ENCODE data around the gene DUSP6.
A peak's percentile ranks its signal among the peaks of the same experiment; 100 is the strongest.

The DUSP6 gene, protein sequence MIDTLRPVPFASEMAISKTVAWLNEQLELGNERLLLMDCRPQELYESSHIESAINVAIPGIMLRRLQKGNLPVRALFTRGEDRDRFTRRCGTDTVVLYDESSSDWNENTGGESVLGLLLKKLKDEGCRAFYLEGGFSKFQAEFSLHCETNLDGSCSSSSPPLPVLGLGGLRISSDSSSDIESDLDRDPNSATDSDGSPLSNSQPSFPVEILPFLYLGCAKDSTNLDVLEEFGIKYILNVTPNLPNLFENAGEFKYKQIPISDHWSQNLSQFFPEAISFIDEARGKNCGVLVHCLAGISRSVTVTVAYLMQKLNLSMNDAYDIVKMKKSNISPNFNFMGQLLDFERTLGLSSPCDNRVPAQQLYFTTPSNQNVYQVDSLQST

DNA sequence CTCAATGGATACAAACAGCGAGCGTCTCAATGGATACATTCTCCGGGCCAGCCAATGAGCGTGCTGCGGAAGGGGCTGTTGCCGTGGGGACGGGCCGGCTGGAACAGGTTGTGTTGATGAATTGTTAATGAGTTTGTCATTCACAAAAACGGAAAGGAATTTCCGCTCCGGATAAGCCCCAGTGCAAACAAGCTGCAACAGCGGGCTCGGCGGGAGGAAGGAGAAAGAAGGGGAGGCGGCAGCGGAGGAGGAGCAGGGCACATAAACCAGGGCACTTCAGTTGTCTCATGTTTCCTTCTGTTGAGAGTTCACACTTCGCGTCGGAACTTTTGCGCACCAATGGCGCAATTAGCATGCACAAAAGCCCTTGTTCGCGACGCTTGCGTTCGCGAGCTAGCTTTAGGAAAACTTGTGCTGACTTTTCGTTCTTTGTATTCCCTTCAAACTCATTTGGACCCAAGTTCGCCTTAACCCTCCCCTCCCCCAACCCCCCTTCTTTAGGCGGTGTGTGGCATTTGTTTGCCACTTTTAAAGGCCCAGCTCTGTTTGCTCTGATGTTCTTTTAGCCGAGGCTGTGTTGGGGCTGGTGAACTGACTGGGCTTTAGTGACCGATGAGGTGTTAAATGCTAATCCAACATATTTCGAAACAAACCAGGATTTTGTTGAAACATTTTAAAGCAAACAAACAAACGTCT lies at the start of gene DUSP6:
Gene DUSP6, minus strand, starts transcription at position 10 of the 696 bp plus-strand sequence. CDS start 462 bp downstream, outside the sequence.
- DNase-seq (ENCODE audit: low spot score): peak; percentile 98

DNA sequence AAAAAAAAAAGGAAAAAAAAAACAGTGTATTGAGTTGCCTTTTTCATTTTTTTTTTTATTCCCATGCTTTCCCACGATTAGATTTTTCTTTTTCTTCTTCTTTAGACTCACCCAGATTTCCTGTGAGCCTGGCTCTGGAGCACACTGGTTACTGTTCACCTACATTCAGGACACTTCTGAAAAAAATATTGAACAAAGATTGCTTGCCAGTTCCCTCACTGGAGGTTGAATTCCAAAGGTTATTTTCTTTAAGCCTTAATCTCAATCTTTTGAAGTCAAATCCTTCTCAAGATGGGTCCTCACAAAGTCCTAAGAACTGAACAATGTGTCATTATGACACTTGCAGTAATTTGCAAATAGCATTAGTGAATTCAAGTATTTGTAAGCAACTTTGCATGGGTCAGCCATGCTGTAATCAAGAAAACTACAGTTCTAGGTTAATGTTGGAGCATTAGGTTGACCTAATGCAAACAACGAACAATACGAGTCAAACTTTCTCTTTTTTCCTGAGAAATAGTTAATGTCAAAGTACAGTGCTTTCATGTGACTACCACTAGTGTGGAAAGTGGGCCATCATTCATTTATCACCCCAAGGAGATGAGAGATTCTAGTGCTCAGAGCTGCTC lies 49.2 kb upstream of the DUSP6 start:
- DNase-seq (ENCODE audit: low spot score): no peak

DNA sequence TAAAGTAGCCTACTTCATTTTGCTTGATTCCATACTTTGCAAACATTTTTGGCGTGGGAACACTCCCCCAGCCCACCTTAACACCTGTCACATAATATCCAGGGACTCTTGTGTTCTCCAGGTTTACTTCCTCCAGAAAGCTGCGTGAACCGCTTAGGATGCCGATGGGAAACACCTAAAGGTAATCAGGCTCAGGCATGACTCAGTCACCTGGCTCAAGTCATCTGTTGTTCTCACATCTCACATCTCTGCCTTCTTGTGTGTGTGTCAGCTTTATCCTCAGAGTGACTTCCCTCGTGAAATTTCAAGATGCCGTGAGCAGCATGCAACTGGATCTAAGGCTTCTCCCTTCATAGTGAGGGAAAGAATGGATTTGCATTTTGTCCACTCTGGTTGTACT lies 48.1 kb upstream of the DUSP6 start:
- no peak for DNase-seq (ENCODE audit: low spot score)

DNA sequence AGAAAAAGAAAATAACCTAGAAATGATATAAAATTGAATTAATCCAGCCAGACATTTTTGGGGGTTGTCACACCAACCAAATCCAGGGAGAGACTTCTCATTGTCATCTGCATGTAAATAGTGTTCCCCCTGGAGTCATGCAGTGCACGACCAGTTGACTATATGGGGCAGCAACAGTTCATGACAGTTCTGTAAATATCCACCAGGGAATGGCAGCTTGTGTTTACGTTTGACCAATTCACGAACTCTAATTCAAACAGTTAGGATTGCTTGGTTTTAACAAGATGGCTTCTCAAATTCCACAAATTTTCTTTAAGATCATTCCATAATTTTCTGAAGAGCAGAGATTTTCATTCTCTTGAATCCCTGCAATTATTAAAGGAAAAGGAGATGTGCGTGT lies 43.4 kb upstream of the DUSP6 start:
- DNase-seq (ENCODE audit: low spot score): no peak

DNA sequence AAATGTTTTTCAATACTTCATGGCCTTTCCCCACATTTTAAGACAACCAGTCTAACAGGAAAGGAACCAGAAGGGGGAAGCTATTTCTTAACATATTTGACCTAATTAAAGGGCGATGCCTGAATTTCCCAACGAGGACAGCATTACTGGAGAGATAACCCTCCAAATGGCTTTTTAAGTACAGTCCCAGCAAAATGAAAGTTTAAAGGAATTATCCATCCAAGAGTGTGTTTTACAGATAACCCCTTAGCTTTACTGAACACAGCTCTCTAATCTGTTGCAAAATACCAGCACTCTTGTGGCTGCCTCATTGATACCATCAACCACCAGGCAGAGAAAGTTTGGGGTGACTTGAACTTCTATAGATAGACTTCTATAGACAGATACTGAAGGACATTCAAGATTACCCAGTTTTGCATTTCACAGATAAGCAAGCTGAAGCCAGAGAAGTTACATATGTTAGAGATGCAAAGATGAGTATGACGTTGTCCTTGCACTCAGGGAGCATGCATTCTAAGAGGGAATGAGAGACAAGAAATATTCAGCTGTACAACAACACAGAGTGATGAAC lies 41.3 kb upstream of the DUSP6 start:
- DNase-seq (ENCODE audit: low spot score): no peak

DNA sequence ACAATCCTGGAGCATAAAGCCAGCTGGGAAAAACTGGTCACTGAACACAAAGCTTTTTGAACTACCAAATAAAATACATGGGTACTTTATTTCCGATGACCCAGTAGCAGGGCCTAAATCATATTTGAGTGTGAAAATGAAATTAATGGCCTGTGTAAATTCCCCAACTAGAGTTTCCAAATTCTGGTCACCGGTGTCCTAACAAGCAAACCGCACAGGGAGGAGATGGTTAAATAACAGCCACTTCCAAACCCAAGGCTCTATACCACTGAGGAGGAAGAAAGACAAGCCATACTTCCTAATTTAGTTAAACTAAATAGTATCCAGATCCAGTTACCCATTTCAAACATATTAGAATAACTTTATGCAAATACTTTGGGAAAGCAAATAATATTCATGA lies 40.1 kb upstream of the DUSP6 start:
- no peak for DNase-seq (ENCODE audit: low spot score)

DNA sequence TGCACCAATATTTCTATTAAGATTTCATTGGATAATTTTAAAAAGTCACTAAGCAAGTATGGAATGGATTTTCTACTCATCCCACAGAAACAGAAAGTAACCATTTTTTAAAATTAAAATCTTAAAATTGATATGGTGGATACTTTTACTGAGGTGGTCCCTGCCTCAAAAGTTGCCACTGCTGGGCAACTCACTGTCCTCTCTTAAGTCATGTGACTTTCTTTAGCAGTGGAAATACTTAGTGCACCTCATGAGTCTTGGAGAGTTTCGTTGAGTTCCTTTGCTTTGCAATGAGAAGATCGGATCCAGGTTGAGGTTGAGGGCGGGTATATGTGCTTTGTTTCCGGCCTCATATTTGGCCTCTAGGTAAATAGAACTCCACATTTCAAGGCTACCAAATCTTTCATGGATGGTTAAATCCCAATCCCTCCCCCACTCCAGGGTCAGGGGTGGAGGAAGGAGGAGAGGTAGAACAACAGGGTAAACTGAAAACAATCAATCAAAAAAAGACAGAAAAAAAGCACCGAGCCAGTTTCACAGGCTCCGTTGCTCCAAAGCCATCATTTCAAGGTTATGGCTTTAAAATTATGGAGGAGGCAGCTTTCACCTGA lies 39.5 kb upstream of the DUSP6 start:
- no peak for DNase-seq (ENCODE audit: low spot score)

DNA sequence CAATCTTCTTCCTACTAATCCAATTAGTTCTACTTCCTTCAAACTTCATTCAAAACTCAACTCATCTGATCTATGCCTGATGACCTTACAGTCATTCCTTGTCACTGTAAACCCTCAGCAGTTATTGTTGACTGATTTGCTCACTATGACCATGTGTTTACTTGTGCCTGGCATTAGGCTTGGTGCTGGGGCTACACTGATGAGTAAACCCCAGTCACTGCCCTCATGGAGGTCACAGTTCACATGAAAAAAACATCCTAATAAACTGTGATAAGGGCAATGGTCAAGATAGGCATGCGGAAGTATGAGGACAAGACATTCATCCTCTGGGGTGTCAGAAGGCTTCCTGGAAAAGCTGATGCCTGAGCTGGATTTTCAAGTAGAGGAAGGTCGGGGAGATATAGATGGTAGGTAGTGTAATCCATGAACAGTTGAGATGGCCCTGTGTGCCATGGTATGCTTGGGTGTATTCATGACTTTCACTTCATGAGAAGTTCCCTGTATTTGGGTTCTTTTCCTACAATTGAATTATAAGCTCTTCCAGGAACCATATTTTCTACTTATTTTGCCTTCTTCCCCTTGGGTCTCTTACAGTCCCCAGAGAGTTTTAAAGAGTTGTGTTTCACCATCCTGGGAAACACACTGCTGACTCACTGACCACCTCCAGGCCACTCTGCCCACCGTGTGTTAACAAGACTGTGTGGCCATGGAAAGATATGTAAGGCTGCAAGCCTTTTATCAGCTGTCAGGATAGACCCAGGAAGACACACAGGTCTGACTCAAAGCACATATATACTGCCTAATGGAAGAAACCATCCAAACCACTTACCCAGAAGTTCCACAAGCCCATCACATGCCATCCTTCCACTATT lies 38.7 kb upstream of the DUSP6 start:
- DNase-seq (ENCODE audit: low spot score): no peak

DNA sequence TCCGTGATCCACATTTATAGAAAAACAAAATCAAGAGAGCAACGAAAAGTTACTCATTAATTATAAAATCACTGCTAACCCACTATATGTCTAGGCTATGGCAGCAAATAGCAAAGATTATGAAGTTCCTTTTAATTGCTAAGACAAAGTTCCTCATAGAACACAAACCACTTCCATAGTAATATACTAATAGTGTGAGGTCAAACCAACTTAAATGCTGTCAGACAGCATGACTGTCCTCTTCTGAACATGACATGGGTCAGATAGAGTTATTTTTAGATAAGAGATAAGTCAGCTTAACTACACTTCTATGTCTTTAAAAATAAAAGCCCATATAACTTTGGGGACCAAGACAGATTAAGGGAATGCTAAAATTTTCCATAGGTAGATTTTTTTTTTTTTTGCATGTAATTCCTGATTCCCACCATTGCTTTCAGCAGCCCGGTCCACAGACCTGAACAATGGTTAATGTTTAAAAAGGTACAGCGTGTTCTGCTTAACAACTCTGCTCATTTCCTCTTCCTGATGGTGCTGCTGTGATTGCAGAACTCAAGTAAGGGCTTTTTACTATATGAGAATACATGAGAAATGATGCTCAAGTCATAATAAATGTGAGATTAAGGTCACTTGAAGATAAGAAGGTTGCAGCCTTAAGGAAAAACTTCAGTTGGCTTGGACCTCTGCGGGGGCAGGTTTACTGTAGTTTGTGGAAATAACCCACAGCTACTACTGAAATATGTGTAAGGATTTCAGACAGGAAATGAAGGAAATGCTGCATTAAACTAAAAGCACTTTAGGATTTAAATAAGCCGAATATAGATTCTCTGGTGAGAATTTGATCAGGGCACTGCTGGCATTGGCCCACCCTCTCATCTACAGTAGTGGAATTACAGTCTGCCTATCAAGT lies 37.7 kb upstream of the DUSP6 start:
- no peak for DNase-seq (ENCODE audit: low spot score)

DNA sequence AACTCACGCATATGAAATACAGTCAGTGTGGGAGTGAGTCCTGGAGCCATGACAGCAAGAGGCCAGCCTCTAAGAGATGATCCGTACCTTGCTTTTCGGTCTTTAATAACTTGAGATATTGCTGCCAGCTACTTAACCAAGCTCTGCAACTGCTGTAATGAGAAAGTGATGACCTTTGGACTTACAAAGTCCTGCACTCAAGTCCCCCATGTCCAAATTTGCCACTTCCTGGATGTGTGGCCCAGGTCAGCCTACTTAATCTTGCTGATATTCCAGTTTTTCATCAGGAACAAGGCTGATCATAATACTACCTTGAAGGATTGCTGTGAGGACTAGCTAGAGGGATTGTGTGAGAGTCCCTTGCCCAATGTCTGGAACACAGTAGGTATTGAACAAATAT lies 33.8 kb upstream of the DUSP6 start:
- no peak for DNase-seq (ENCODE audit: low spot score)

DNA sequence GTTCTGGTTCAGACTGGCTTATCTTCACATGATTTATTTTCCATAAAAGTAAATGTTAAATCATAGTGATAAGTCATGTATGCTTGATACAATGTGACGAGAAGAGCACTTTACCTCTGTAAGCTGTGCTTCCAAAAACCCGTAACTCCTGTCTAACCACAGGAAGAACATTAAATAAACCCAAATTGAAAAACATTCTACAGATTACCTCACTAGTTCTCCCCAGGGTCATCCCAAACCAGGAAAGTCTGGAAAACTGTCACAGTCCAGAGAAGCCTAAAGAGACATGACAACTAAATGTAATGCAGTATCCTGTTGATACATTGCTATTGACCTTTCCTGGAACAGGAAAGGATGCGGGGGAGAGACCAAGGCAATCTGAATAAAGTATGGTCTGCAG lies 32.5 kb upstream of the DUSP6 start:
- no peak for DNase-seq (ENCODE audit: low spot score)

DNA sequence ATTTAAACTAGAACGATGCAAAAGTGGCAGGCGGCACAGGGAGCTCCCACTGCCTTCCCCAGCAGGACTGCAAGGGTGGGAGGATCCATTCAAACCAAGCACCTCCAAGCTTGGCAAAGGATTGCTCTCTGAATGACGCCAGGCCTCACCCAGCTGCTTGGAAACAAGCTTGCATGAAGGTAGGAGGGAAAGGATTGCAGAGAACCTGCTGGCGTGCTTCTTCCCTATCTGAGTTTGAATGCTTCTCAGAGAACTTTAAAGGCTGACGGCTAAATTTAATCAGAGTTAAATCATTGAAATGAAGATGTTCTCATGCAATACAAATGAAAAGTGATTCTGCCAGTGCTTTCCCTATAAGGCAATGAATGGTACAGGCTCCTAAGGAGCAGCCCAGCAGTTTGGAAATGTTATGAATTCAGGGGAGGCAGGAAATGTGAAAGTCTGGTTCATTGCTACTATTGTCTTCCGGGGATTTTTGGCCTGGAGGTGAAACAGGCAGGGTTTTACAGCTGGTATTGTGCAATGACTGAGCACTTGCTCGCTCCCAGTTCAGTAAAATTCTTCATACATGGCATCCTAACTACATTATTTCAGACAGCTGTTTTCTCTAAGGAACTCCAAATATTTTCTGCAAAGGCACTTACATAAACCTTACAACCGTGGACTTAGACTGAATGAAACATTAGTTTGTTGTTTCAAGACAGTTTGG lies 31.9 kb upstream of the DUSP6 start:
- DNase-seq (ENCODE audit: low spot score): no peak

DNA sequence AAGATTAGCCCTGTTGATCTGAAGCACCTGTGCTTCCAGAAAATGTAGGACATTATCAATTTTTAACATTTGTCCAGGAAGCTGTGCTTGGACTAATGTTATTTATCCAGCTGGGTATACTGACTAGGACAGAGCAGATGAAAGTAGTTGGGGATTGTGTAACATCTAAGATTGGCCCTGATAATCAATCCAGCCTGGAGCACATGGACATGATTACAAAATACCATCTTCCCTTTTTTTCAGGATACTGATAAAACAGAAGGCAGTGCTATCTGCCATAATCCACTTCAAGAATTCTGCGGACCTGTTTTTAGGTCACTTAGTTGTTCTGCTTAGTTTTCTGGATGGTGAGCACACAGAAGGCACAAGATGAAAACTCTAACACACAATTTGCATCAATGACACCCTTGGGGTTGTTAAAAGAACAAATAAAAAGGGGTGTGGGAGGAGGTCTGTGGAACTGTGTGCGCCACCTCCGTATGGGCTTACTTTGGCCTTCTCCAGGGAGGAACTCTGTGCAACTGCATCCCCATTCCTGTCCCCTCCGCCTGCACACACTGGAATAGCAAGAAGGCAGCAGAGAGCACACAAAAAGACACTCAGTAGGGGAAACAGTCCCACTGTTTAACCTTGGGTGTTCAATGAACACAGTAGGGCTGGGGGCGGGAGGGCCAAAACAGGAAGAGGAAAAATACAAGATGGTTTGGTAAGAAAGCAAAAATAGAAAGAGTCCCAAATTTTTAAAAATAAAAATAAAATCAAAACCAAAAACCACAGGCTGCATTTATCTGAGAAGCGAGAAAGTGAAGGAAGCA lies 31.1 kb upstream of the DUSP6 start:
- DNase-seq (ENCODE audit: low spot score): no peak

DNA sequence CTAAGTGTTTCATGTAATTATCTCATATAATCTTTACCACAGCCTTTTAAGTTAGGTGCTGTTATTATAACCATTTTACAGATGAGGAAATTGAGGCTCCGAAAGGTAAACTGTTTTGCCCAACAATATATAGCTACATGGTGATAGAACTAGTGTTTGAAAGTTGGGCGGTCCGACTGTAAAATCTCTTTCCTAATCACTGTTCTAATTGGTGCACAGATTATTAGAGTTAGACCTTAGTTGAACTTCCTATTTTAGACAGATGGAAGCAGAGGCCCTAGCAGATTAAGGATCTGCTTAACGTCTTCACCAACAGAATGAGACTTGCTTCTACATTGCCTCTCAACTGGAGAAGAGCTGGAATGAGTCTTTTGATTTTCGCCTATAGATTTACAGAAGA lies 30.0 kb upstream of the DUSP6 start:
- no peak for DNase-seq (ENCODE audit: low spot score)

DNA sequence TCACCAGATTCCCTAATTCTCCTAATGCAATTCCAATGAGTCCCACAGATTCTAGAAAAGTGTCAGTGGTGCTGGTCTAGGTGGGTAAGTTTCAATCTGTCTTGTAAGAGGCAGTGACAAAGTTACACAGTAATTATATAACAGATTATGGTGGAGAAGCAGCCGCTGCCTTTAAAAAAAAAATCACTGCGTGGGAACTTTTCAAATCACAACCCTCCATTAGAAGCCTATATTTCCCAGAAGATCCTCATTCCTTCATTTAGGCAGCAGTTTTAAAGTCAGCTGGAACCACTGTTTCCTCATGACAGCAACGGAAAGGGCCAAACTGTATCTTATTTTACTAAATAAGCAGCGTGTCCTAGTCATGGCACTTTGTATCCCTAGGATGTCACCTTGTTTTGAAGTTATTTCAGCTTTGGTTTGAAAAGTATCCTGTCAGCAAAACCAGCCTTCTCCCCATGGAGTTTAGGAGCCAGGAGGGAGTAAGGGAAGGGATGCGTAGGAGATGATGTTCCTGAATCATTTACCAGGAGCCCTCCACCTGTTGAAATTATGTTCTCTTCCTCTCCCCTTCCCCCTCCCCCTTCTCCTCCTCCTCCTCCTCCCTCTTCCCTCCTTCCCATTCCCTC lies 27.7 kb upstream of the DUSP6 start:
- DNase-seq (ENCODE audit: low spot score): no peak

DNA sequence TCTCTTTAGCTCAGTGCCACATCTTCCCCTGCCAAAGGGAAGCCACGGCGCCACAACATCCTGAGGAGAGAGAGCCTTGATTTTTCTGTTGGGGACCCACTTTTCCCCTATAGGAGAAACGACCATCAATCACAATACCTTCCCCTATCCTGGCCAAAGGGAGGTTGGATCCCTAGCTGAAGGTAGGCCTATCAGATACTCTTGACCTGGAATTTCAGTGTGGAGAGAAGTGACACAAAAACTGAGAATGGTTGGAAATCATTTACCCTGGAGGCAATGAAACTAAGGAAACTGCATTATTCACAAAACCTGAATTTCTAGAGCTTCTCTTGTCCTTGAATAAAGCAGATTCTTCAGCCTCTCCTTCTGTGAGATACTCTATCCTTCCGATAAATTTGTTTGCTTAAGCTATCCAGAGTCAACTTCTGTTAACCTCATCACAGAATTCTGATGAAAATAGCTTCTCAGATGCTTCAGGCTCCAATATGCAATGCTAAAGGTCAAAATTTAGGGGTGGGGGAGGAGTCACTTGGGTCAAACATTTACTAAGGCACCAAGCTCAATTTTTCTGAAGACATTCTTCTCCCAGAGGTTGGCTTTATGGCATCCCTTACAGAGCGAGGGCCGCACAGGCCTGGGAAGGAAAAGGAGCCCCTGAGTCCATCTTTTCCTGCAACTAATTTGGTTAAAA lies 27.0 kb upstream of the DUSP6 start:
- no peak for DNase-seq (ENCODE audit: low spot score)

DNA sequence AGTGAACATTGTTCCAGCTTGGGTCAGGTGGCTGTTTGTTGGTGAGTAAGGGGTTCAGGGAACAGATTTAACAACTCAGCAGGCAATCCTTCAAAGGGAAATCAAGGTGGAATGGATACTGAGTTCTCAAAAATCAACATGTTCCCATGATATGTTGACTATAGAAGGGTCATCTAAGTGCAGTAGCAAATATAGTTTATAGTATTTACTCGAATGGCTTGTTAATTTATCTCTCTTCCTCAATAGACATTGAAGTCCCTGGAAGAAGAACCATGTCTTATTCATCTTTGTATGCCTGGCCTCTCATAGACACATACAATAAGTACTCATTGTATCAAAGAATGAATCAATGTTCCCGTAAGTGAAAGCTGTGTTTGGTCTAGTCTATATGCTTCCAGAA lies 24.5 kb upstream of the DUSP6 start:
- no peak for DNase-seq (ENCODE audit: low spot score)

DNA sequence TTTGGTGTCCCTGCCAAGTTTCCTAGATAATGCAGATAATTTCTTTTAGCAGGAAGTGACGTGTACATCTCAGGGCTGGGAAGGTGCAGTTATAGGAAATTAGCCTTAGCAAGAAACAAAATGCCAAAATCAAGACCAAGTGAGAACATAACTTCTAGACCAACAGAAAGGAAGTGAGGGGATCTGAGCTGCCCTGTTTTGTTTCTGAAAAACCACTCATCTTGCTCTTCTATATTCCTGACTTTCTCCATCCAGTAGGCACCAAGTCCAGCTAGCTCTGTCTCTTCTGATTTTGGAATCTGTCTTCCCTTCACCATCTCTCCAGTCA lies 23.9 kb upstream of the DUSP6 start:
- DNase-seq (ENCODE audit: low spot score): no peak
